Natural killer cell (primary cell): Measurements from ENCODE around the gene VWC2. TPM values are rescaled to one million over a fixed set of nuclear protein-coding genes. Genes with fewer than 3 reads are reported as not detected.

Experiments used
- ATAC-seq, 3 donors: fragments of 150-1000 bp in 2 of 3; fragments of 200-7000 bp in 1 of 3; cut with Tn5 transposase; 1 replicate in 1 of 3; 2 replicates in 2 of 3; pipeline ENCODE4 v1.10.0; 2021; ENCODE audit warnings: mild to moderate bottlenecking in 2 of 3, moderate library complexity in 2 of 3
- DNase-seq, 2 donors: peaks; one replicate each; pipeline versions ENCODE4 v3.0.0 to v3.0.0-alpha.2; 2013 to 2021; ENCODE audit warnings: mixed read lengths in 1 of 2
- H3K27ac ChIP-seq: one replicate; pipeline ENCODE4 v1.5.1; 2013; ENCODE audit warnings: mild to moderate bottlenecking, low read length
- H3K27me3 ChIP-seq: one replicate; pipeline ENCODE4 v1.6.1; 2013; ENCODE audit warnings: low read length; ENCODE audit not compliant: control insufficient read depth, insufficient read depth
- H3K36me3 ChIP-seq: one replicate; pipeline ENCODE4 v1.6.1; 2013; ENCODE audit warnings: low read length; ENCODE audit not compliant: control insufficient read depth, insufficient read depth
- H3K4me1 ChIP-seq: one replicate; pipeline ENCODE4 v1.6.1; 2013; ENCODE audit warnings: low read length; ENCODE audit not compliant: control insufficient read depth, insufficient read depth
- H3K4me3 ChIP-seq: one replicate; pipeline ENCODE4 v1.5.1; 2013; ENCODE audit warnings: low read length
- H3K9me3 ChIP-seq: one replicate; pipeline ENCODE4 v1.6.1; 2013; ENCODE audit warnings: low read length; ENCODE audit not compliant: control insufficient read depth, insufficient read depth
- H3K27ac Mint-ChIP-seq, 2 donors: one replicate each; pipeline ENCODE4 v1.8.0; 2022; ENCODE audit warnings: mild to moderate bottlenecking in 2 of 2, mixed read lengths in 2 of 2, moderate library complexity in 1 of 2
- H3K27me3 Mint-ChIP-seq, 2 donors: one replicate each; pipeline ENCODE4 v1.8.0; 2022; ENCODE audit warnings: low read depth in 2 of 2, mixed read lengths in 2 of 2
- H3K36me3 Mint-ChIP-seq: one replicate; pipeline ENCODE4 v1.8.0; 2022; ENCODE audit warnings: mixed read lengths
- H3K4me1 Mint-ChIP-seq, 2 donors: one replicate each; pipeline ENCODE4 v1.8.0; 2022; ENCODE audit warnings: mixed read lengths in 2 of 2
- H3K4me3 Mint-ChIP-seq: one replicate; pipeline ENCODE4 v1.8.0; 2022; ENCODE audit warnings: mild to moderate bottlenecking, moderate library complexity, mixed read lengths
- H3K9me3 Mint-ChIP-seq, 2 donors: one replicate each; pipeline ENCODE4 v1.8.0; 2022; ENCODE audit warnings: mixed read lengths in 2 of 2
- CTCF ChIP-seq: fragments of 200-600 bp; IDR thresholded peaks from one replicate; pipeline ENCODE4 v1.8.0; 2022; ENCODE audit warnings: antibody characterized with exemption
- WGBS: methylation state at CpG from one replicate; pipeline ENCODE4 v1.1.7; 2013; ENCODE audit warnings: missing lambda C conversion rate; ENCODE audit not compliant: insufficient coverage; 5-methylcytosine and 5-hydroxymethylcytosine counted together
- intact Hi-C: fragments of 100-400 bp; cut with micrococcal nuclease; formaldehyde crosslinking; loops from one replicate; pipeline ENCODE4 v1.14.2; 2022
- total RNA-seq, 4 donors: library from RNA; stranded (reverse); fragments of 120-200 nt in 1 of 4; gene quantifications; one replicate each; pipeline versions ENCODE4 v1.2.3 to v1.2.4, GENCODE V29; 2013 to 2022

VWC2 gene
- total RNA-seq, 3 donors from 2014 or later (not counting 1 experiment from before 2014, with no cell fraction given), result not detected

- Mint-ChIP-seq H3K4me3 (no peak overlapping the region), H3K27ac (no peak overlapping the region), H3K9me3 (peaks cover 0 to 4% of the 10 kb centered on the region in 2 donors), H3K36me3 (peaks cover 8% of the 10 kb centered on the region), H3K27me3 (peaks cover 22 to 24% of the 10 kb centered on the region in 2 donors), H3K4me1 (peaks cover 4% of the 10 kb centered on the region in 2 donors)
- Histone ChIP-seq H3K36me3 (no peaks in the 10 kb centered on the region), H3K4me3 (no peak overlapping the region), H3K27ac (no peak overlapping the region), H3K27me3 (peaks cover 3% of the 10 kb centered on the region), H3K4me1 (no peaks in the 10 kb centered on the region), H3K9me3 (no peaks in the 10 kb centered on the region)
- DNase-seq (no peak), ATAC-seq (no peak)
- intact Hi-C loops, result no loop called here
- no peak for TF ChIP-seq CTCF
- 54% methylated on average over 3 of the region's 3 CpGs for WGBS
Observed at GRCh38 chr7:49768835-49769234, 4.6 kb upstream of the VWC2 start.

DNA sequence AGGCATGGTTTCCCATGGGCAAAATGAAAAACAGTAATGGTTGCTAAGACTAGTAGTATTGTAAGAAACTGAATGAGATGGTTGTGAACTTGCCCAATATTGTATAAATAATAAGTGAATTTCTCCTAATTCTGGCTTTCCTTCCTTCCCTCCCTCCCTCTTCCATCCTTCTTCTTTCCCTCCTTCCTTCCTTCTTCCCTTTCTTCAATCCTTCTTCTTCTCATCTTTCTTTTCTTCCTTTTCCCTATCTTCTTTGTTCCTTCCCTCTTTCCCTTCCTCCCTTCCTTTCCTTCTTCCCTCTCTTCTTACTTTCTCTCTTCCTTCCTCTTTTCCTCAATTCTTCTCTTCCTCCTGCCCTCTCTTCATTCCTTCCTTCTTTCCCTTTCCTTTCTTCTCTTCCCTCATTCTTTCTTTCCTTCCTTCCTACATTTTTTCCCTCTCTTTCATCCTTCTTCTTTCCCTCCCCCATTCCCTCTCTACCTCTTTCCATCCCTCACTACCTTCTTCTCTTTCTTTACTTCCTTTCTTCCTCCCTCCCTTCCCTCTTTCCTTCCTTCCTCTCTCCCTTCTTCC, 4.1 kb upstream of the VWC2 start:
- H3K36me3 Mint-ChIP-seq, result peaks cover 8% of the 10 kb centered on the region
- Histone ChIP-seq H3K36me3 (no peaks in the 10 kb centered on the region), H3K27ac (no peak overlapping the region), H3K27me3 (peaks cover 3% of the 10 kb centered on the region), H3K4me1 (no peaks in the 10 kb centered on the region), H3K9me3 (no peaks in the 10 kb centered on the region), H3K4me3 (no peak overlapping the region)
- DNase-seq (no peak), ATAC-seq (no peak)
- intact Hi-C loops, result no loop called here
- peaks cover 22 to 24% of the 10 kb centered on the region in 2 donors for H3K27me3 Mint-ChIP-seq
- no peak for TF ChIP-seq CTCF
- peaks cover 4% of the 10 kb centered on the region in 2 donors for H3K4me1 Mint-ChIP-seq
- no peak overlapping the region for H3K4me3 Mint-ChIP-seq
- H3K27ac Mint-ChIP-seq, result no peak overlapping the region
- H3K9me3 Mint-ChIP-seq, result peaks cover 0 to 4% of the 10 kb centered on the region in 2 donors

- Histone ChIP-seq H3K36me3 (no peaks in the 10 kb centered on the region), H3K27ac (no peak overlapping the region), H3K4me1 (no peaks in the 10 kb centered on the region), H3K27me3 (peaks cover 8% of the 10 kb centered on the region), H3K4me3 (no peak overlapping the region), H3K9me3 (no peaks in the 10 kb centered on the region)
- WGBS, result 83% methylated on average over 4 of the region's 4 CpGs
- Mint-ChIP-seq H3K36me3 (peaks cover 8% of the 10 kb centered on the region), H3K9me3 (peaks cover 0 to 4% of the 10 kb centered on the region in 2 donors), H3K4me1 (peaks cover 4% of the 10 kb centered on the region in 2 donors), H3K27ac (no peak overlapping the region), H3K4me3 (no peak overlapping the region), H3K27me3 (peaks cover 24 to 27% of the 10 kb centered on the region in 2 donors)
- intact Hi-C loops, result no loop called here
- no peak for DNase-seq
- ATAC-seq, result no peak
- no peak for TF ChIP-seq CTCF
Observed at GRCh38 chr7:49770838-49771237, 2.6 kb upstream of the VWC2 start.
